HG02759 (cell line): ENCODE measurements around the gene DMGDH.

Experiments
- ATAC-seq: cut with Tn5 transposase; IDR thresholded peaks from one replicate; pipeline ENCODE4 v1.9.1; 2021; ENCODE audit warnings: mild to moderate bottlenecking, moderate library complexity; ENCODE audit not compliant: unreplicated experiment

DMGDH gene

DNA sequence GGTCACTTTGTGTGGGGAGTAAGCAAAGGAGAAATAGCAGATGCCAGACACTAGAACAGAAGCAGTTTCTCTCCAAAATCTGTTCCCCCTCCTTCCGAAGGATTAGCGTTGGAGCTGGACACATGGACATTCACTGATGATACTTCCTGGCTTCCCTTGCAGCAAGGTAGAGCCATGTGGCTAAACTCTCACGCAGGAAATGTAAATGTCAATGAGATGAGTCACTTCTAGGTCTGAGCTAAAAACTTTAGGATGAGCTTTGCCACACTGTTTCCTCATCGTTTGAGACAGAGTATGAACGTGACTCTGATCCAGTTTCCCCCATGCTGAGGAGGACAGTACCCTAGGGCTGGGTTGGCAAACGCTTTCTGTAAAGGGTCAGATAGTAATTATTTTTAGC, 5.2 kb upstream of the DMGDH start:
- no peak for ATAC-seq

- no peak for ATAC-seq
These were observed 835 bp upstream of the DMGDH start for GRCh38 chr5:79070350-79070667.

- no peak for ATAC-seq
These were observed 7.0 kb downstream of the DMGDH start for GRCh38 chr5:79062436-79062835.

GRCh38 chr5:79059674-79060073, 9.8 kb downstream of the DMGDH start:
- no peak for ATAC-seq

- ATAC-seq = no peak
These were observed 12.6 kb downstream of the DMGDH start for GRCh38 chr5:79056847-79057246.

- ATAC-seq = no peak
These were observed 14.5 kb downstream of the DMGDH start for GRCh38 chr5:79055017-79055416.

- no peak for ATAC-seq
These were observed 16.2 kb downstream of the DMGDH start for GRCh38 chr5:79053321-79053720.

GRCh38 chr5:79050498-79050897, 19.0 kb downstream of the DMGDH start:
- no peak for ATAC-seq

DNA sequence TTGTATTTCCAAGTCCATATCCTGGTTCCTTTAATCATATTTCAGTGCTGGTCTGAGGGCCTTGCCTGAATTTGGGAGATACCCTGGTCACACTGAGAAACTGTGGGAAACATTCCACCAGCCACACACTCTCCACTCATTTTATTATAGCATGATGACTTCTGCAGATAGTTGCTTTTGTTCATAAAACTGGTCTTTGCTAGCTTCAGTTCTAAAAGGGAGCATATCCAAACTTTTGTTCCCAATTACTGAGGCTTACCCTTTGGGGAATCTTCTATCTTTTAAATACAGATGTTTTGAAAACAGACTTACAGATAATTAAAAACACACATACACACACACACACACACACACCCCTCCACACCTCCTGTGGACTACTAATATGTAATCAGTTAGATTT, 21.0 kb downstream of the DMGDH start:
- no peak for ATAC-seq

- no peak for ATAC-seq
These were observed 22.3 kb downstream of the DMGDH start for GRCh38 chr5:79047199-79047598.

GRCh38 chr5:79042188-79042587, 27.3 kb downstream of the DMGDH start:
- ATAC-seq = no peak

DNA sequence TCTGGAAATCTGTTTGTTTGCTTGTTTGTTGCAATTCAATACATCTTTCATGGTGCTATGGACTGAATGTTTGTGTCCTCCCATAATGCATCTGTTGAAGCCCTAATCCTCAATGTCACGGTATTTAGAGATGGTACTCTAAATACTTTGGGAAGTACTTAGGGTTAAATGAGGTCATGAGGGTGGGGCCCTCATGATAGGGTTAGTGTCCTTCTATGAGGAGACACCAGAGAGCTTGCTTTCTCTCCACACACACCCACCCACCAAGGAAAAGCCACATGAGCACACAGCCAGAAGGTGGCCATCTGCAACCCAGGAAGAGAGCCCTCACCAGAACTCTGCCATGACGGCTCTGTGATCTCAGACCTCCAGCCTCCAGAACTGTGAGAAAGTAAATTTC, 32.7 kb downstream of the DMGDH start:
- ATAC-seq = no peak

- no peak for ATAC-seq
These were observed 34.2 kb downstream of the DMGDH start for GRCh38 chr5:79035237-79035636.

- ATAC-seq = no peak
These were observed 36.7 kb downstream of the DMGDH start for GRCh38 chr5:79032782-79033181.

DNA sequence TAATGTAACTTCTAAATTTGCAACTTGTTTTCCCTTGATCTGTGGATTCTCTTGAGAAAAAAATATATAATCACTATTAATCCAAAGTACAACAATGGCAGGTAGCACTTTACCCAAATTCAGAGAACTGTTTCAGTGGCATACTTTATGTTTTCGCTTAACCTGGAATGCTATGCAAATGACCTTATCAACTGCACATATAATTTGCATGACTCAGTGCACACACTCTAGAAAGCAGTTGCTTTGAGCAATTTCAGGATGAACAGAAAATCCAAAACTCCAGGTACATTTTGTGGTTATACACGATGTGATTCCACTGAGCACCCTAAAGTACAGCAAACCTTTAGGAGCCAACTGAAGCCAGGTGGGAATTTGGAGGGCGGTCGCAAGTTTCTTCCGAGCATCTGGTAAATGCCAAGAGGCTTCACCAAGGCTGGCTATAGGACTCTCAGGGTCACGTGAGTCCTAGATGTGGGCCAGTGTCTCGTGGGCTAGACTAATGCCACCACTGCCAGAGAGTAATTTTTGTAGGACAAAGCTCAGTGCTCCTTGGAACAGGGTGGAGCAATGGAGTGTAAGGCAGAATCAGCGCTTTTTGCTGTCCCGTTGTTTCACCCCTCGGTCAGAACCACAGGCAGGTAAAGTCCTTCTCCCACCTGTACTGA, 37.3 kb downstream of the DMGDH start:
- ATAC-seq = no peak

DNA sequence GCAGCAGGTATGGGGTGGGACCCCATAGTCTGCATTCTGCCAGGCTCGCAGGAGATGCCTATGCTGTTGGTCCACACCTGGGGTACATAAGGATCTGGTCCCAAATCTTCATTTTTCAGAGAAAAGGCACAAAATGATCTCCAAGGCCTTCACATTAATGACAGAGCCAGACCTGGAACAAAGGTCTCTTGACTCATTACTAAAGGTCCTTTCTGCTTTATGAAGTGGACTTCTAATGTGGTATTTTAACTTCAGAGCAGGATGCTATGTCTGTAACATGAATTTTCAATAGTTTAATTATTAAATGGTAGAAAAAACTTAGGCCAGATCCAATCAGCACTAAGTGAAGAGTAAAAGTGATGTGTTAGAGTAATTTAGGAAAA, 38.0 kb downstream of the DMGDH start:
- no peak for ATAC-seq

GRCh38 chr5:79030663-79031484, 38.6 kb downstream of the DMGDH start:
- no peak for ATAC-seq

GRCh38 chr5:79025054-79025472, 44.4 kb downstream of the DMGDH start:
- no peak for ATAC-seq

DNA sequence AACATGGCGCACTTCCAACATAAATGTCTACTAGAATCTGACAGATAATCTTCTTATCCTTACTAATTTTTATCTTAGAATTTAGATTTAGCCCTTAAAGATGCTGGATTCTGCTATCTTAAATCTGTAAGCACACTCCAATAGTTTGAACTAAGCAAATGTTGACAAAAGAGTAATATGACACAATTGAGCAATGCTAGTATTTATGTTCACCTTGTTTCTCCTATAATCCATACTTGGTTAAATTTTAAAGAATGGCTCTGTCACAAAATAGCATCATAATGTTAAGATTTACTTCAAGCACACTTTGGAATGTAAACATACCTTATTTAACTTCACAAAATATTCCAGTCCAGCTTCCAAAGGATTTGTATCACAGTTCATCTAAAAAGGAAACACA, 45.5 kb downstream of the DMGDH start:
- no peak for ATAC-seq

- ATAC-seq = no peak
These were observed 46.1 kb downstream of the DMGDH start for GRCh38 chr5:79023348-79023747.

- ATAC-seq = no peak
These were observed 46.7 kb downstream of the DMGDH start for GRCh38 chr5:79022771-79023170.

- no peak for ATAC-seq
These were observed 47.7 kb downstream of the DMGDH start for GRCh38 chr5:79021753-79022152.
